ENCODE results near the gene ZBTB20. TPM values are rescaled to one million over a fixed set of nuclear protein-coding genes. Genes with fewer than 3 reads are reported as not detected.

ZBTB20 gene
- total and polyA plus RNA-seq, 7 donors: 0.40 to 74.9 (median 41.7) TPM

- no peak for TF ChIP-seq CTCF (IDR thresholded peaks at IDR 0.05)
- Histone ChIP-seq H3K27me3 (ENCODE audit: insufficient read depth in 3 of 3, low read length in 2 of 3) (no peaks in the 10 kb centered on the region), H3K9me3 (no peaks in the 10 kb centered on the region), H3K4me3 (no peak overlapping the region), H3K27ac (no peak overlapping the region), H3K4me1 (peaks cover 26% of the 10 kb centered on the region), H3K36me3 (ENCODE audit: insufficient read depth in 1 of 2, low read depth in 1 of 2) (no peaks in the 10 kb centered on the region)
- no peak for DNase-seq
- intact Hi-C loops (cut with DNase I): no loop called here
- ATAC-seq: peak in 1 of 4 donors; percentile 37
- 62 to 72% (median 64%) methylated on average over 3 of the region's 3 CpGs for WGBS, 3 donors
Observed at GRCh38 chr3:114846779-114847178, 300.3 kb downstream of the ZBTB20 start.

GRCh38 chr3:114846252-114846651 lies 300.8 kb downstream of the ZBTB20 start:
- ATAC-seq (no peak), DNase-seq (no peak)
- intact Hi-C loops (cut with DNase I): no loop called here
- no peak overlapping the region for H3K27ac ChIP-seq
- H3K27me3 ChIP-seq (ENCODE audit: insufficient read depth in 3 of 3, low read length in 2 of 3): no peaks in the 10 kb centered on the region
- no peaks in the 10 kb centered on the region for H3K36me3 ChIP-seq (ENCODE audit: insufficient read depth in 1 of 2, low read depth in 1 of 2)
- peaks cover 26% of the 10 kb centered on the region for H3K4me1 ChIP-seq
- WGBS, 3 donors: 63 to 72% (median 71%) methylated on average over 1 of the region's 1 CpG
- H3K4me3 ChIP-seq: no peak overlapping the region
- no peaks in the 10 kb centered on the region for H3K9me3 ChIP-seq
- no peak for TF ChIP-seq CTCF (IDR thresholded peaks at IDR 0.05)

GRCh38 chr3:114841515-114841914 lies 305.6 kb downstream of the ZBTB20 start:
- DNase-seq (no peak), ATAC-seq (no peak)
- no peaks in the 10 kb centered on the region for H3K4me1 ChIP-seq
- intact Hi-C loops (cut with DNase I): no loop called here
- 97 to 100% (median 99%) methylated on average over 1 of the region's 1 CpG for WGBS, 3 donors
- no peak overlapping the region for H3K4me3 ChIP-seq
- no peak overlapping the region for H3K27ac ChIP-seq
- no peaks in the 10 kb centered on the region for H3K36me3 ChIP-seq (ENCODE audit: insufficient read depth in 1 of 2, low read depth in 1 of 2)
- no peak for TF ChIP-seq CTCF (IDR thresholded peaks at IDR 0.05)
- H3K9me3 ChIP-seq: no peaks in the 10 kb centered on the region
- no peaks in the 10 kb centered on the region for H3K27me3 ChIP-seq (ENCODE audit: insufficient read depth in 3 of 3, low read length in 2 of 3)

GRCh38 chr3:114839476-114839875 lies 307.6 kb downstream of the ZBTB20 start:
- DNase-seq (no peak), ATAC-seq (peak in 1 of 4 donors; percentile 36)
- intact Hi-C loops (cut with DNase I): no loop called here
- no peaks in the 10 kb centered on the region for H3K9me3 ChIP-seq
- no peak for TF ChIP-seq CTCF (IDR thresholded peaks at IDR 0.05)
- H3K27me3 ChIP-seq (ENCODE audit: insufficient read depth in 3 of 3, low read length in 2 of 3): no peaks in the 10 kb centered on the region
- no peaks in the 10 kb centered on the region for H3K36me3 ChIP-seq (ENCODE audit: insufficient read depth in 1 of 2, low read depth in 1 of 2)
- H3K4me3 ChIP-seq: no peak overlapping the region
- H3K27ac ChIP-seq: no peak overlapping the region
- H3K4me1 ChIP-seq: no peaks in the 10 kb centered on the region
- 52 to 72% (median 57%) methylated on average over 2 of the region's 2 CpGs for WGBS, 3 donors

- intact Hi-C loops (cut with DNase I): no loop called here
- ATAC-seq (no peak), DNase-seq (no peak)
- H3K27ac ChIP-seq: no peak overlapping the region
- H3K9me3 ChIP-seq: no peaks in the 10 kb centered on the region
- TF ChIP-seq CTCF (IDR thresholded peaks at IDR 0.05): no peak
- H3K27me3 ChIP-seq (ENCODE audit: insufficient read depth in 3 of 3, low read length in 2 of 3): no peaks in the 10 kb centered on the region
- no peaks in the 10 kb centered on the region for H3K4me1 ChIP-seq
- WGBS, 3 donors: 66 to 99% (median 97%) methylated on average over 2 of the region's 2 CpGs
- no peak overlapping the region for H3K4me3 ChIP-seq
- H3K36me3 ChIP-seq (ENCODE audit: insufficient read depth in 1 of 2, low read depth in 1 of 2): no peaks in the 10 kb centered on the region
Observed at GRCh38 chr3:114838025-114838424, 309.1 kb downstream of the ZBTB20 start.

Measured in psoas muscle (tissue), 8 donors.